22Rv1 (cell line): ENCODE results near the gene MTHFR.

ENCODE experiments used
- ZFX ChIP-seq: fragments of 450-650 bp; IDR thresholded peaks from 2 replicates; pipeline ENCODE4 v1.6.1; 2017; ENCODE audit warnings: antibody characterized with exemption, borderline replicate concordance
- TF ChIP-seq, protein P1 (sequence below): fragments of 450-650 bp; IDR thresholded peaks from 2 replicates; pipeline ENCODE4 v1.5.1; 2017; ENCODE audit warnings: mild to moderate bottlenecking

DNA sequence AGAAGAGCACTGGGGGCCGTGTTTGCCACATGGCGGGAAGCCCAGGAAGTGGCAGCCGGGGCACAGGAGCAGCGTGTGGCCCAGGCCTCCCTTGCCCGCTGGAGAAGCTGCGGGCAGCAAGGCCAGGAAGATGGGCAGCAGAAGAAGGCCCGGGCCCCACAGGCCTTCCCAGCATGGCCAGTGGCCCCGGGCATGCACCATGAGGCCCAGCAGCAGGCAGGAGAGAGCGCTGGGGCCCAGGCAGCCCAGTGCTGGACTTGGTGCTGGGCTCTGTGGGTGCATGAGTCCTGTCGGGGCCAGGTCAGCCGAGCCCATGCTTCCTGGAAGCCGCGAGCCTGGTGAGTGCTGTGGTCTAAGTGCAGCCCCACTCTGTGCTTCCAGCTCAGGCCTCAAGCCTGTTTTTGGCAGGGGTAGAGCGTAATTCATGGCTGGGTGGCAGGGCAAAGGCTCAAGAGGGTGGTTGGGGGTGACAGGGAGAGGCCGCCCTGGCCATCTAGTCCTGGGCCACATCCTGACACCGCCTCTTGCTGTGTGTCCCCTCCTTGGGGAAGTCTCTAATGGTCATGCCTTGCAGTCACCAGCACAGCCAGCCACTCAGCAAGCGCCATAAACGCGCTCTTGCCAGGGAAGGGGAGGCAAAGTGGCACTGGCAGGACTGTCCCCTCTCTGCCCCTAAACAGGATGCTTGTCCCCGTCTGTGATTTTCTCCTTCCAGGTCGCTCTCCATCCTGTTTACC, 21.3 kb downstream of the MTHFR start:
- TF ChIP-seq, protein P1, sequence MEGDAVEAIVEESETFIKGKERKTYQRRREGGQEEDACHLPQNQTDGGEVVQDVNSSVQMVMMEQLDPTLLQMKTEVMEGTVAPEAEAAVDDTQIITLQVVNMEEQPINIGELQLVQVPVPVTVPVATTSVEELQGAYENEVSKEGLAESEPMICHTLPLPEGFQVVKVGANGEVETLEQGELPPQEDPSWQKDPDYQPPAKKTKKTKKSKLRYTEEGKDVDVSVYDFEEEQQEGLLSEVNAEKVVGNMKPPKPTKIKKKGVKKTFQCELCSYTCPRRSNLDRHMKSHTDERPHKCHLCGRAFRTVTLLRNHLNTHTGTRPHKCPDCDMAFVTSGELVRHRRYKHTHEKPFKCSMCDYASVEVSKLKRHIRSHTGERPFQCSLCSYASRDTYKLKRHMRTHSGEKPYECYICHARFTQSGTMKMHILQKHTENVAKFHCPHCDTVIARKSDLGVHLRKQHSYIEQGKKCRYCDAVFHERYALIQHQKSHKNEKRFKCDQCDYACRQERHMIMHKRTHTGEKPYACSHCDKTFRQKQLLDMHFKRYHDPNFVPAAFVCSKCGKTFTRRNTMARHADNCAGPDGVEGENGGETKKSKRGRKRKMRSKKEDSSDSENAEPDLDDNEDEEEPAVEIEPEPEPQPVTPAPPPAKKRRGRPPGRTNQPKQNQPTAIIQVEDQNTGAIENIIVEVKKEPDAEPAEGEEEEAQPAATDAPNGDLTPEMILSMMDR: no peak
- TF ChIP-seq ZFX: no peak
